ENCODE data around the gene PITPNB.
A peak's percentile ranks its signal among the peaks of the same experiment; 100 is the strongest.

Gene PITPNB

DNA sequence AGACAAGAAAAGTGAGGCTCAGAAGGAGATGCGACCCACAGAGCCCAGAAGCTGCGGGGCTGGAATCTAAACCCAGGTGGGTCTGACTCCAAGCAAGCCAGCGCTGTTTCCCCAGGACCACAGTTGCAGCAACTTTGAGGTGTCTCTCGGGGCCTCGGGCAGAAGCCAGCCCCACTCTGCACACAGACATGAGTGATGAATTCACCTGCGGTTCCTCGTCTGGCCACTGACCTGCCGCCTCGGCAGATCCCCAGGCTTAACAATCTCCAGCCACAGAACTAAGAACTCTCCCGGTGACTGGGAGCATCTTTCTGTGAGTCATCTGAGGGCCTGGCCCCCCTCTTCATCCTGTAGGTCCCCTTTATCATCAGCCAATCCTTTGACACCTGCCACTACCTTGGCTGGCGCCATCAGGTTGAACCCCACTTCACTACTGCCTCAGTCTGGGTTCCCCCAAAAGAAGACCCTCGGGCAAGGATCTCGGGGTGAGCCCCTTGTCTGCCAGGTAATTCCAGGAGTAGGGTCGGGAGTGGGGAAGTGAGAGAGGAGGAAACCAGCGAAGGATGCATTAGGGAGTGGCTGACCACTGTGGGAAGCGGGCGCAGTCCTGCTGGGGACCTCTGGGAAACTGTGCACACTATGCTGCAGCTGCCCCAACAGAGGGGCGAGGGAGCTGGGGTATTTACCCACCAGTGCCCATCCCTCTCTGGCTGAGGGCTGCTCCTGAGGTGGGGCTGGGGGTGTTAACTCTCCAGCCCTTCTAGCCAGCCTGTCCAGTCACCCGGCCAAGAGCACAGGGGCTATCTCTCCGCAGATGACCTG lies 84.5 kb downstream of the PITPNB start:
- no peak for DNase-seq (ENCODE audit: low read depth in 2 of 2)

DNA sequence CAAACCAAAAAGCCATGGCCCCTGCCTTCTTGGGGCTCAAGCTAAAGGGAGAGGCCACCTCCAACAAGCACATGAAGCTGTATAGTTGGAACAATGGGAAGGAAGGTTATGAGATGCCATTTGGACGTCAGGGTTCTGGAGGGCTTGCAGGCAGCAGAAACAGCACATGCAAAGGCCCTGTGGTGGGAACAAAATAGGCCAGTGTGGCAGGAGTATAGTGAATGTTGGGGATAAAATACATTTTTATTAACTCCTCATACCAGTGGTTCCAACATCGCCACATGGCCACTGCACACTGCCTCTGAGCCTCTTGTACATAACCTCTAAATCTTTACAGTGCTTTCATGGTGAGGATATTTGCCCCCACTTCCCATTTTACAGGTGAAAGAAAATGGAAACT lies 85.3 kb downstream of the PITPNB start:
- no peak for DNase-seq (ENCODE audit: low read depth in 2 of 2)

DNA sequence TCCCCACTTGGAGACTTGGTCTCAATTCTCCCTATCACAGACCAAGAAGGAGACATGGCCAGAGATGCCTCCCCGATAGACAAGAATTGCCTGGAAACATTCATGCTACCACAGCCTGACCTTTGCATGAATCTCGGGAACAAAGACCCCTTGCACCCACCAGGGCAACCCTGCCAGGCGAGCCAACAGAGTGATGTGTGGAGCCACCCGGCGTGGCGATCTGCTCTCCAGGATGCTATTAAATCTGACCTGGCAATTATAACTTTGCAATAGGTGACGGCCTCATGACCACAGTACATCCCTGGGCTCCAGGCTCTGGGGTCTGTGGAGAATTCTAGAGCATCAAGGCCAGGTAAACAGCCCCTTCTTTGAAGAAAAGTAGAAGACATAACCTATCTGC lies 86.5 kb downstream of the PITPNB start:
- no peak for DNase-seq (ENCODE audit: low read depth in 2 of 2)

DNA sequence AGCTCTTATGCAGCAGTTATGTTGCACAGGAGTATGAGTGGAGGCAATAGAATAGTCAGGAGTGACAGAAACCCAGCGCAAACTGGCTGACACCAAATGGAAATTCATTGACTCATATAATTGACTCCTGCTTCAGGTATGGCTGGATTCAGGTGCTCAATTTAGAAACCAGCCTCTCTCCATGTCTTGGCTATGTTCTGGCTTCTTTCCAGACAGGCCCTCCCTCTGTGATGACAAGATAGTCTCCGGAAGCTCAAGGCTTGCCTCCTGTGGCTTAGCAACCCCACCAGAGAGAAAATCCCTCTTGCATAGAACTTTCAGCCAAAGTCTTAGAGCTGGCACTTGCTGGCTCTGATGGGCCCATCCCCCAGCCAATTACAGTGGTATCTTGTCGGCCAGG lies 89.4 kb downstream of the PITPNB start:
- no peak for DNase-seq (ENCODE audit: low read depth in 2 of 2)

DNA sequence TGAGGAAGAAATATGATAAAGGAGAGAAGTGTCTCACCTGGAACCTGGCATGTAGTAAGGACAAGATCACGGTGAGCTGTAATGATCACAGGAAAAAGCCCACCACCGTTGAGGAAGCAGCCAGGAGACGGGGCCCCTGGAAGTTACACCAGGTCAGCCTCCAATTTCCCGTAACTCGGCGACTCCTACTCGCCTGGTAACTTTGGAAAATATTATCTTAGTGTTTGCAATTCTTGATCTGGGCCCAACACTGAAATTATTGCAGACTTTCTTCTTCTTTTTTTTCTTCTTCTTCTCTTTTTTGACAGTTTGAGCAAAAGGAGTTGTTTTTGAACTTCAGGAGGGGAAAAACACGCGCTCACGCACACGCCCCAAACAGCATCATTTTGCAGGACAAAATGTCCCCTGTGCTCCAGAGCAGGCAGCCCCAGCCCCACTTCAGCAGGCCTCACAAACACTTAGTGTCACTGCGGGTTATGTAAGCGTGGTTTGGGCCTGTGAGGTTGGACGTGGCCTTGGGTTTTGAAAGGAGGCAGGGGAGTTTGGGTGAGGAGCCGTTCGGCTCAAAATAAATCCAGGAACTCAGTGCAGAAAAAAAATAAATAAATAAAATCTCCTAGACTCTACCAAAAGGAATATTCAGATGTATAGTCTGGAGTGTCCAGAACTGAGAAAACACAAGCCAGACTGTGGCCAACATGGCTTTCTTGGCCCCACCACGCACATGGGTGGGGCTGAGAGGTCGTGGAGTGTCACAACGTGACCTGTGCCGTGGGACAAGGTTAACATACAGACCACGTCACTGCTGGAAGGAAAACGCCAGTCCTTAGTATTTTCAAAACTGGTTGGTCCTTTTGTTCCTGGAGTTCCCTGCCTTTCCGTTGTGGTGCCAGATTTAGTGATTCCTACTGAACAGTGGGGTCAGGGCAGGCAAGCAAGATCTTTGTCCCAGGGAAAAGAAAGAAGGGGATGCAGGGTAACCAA lies 91.2 kb downstream of the PITPNB start:
- DNase-seq (ENCODE audit: low read depth in 2 of 2), result no peak

DNA sequence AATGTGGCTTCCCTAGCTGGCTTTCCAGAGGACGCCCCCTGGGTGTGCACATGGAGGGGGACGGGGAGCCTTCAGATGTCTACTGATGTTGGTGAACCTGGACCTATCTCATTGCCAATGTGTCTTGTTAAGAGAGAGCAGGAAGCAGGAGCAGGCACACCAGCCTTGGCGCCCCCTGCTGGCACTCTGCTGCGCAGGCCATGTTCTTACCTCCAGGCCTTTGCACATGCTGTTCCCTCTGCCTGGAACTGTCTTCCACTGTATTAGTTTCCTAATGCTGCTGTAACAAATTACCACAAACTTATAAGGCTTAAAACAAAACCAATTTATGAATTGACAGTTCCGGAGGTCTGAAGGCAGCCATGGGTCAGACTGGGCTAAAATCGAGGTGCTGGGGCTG lies 93.9 kb downstream of the PITPNB start:
- DNase-seq (ENCODE audit: low read depth in 2 of 2), result no peak

DNA sequence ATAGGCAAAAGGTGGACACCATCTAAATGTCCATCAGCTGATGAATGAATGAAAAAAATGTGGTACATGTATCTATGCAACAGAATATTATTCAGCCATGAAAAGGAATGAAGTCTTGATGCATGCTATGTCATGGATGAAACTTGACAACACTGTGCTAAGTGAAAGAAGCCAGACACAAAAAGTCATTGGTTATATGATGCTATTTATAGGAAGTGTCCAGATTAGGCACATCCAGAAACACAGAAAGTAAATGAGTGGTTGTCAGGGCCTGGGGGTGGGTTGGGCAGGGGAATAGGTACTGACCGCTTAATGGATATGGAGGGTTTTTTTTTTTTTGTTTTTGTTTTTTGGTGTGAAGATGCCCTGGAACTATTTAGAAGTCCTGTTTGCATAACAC lies 95.8 kb downstream of the PITPNB start:
- DNase-seq (ENCODE audit: low read depth in 2 of 2), result no peak

DNA sequence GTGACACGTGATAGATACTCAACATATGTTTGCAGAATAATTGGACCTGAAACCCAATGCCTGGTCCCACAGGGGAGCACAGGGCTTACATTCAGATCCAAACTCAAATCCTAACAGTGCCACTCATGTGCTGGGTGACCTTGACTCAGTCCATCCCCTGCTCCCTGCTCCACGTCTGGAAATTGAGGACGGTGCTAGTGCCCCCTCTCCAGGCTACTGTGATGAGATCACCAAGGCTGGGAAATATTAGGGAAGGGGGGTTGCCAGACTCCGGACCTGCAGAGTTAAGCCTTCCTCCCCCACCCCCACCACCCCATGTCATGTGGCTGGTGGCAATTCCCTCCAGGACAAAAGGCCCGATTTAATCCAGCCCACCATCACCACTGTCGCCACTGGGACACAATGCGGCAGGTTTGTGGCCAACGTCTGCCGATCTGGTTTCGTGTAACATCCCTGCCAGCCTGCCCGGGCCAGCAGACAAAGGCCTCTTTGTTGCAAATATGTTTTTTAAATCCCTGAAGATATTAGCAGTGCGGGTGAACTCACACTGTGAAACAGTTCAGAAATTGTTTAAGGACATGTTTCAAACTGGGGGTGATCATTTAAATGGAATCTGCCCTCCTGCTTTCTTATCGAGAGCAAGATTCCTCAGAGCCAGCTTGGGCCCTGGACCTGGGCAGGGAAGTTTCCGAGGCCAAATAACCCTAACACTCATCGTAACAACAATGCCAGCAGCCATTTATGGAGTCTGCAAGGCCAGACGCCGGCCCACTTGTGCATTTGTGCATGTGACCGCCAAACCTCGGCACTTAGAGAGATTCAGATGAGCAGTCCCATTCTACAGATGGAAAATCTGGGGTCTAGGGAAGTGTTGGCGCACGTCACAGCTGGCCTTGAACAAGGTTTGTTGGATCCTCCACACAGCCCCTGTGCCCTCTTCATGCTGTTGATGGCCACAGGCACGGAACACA lies 97.9 kb downstream of the PITPNB start:
- DNase-seq (ENCODE audit: low read depth in 2 of 2), result no peak

DNA sequence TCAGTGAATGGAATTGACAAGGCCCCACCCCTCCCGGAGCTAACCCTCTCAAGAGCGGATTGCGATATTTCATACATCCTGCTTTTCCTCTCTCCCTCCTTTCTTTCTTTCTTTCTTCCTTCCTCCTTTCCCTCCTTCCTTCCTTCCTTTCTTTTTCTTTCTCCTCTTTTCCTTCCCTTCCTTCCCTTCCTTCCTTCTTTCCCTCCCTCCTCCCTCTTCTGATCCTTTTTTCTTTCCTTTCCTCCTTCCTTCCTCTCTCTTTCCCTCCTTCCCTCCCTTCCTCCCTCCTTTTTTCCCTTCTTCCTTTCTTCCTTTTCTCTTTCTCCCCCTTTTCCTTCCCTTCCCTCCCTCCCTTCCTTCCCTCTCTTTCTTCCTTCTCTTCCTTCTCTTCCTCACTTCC lies 102.5 kb downstream of the PITPNB start:
- DNase-seq (ENCODE audit: low read depth in 2 of 2), result no peak

DNA sequence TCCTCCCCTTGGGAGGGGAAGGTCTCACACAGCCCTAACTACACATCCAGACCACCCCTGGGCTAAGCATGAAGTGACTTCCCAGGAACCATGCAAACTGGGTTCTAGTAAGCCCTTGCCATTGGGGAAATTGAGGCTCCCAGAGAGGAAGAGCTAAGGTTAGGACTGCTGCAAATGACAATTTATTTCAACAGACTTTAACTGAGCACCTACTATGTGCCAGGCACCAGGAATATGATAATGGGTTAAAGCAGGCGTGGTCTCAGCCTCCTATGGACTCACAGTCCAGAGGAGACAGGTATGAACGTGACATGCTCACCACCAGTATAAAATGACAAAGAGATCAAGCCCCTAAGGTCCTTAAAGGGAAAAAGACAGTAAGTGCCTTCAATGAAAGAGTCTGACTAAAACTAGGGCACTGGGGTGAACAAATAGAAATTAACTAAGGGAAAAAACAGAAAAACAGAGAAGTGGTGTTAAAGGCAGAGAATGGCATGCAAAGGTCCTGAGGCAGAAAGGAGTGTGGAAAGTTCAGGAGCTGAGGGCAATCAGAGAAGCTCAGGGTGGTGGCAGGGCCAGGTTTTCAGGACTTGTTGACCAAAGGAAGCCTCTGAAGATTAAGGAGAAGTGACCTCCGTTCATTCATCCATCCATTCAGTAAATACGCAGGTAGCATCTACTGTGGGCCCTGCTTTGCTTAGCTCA lies 103.1 kb downstream of the PITPNB start:
- DNase-seq (ENCODE audit: low read depth in 2 of 2), result no peak

DNA sequence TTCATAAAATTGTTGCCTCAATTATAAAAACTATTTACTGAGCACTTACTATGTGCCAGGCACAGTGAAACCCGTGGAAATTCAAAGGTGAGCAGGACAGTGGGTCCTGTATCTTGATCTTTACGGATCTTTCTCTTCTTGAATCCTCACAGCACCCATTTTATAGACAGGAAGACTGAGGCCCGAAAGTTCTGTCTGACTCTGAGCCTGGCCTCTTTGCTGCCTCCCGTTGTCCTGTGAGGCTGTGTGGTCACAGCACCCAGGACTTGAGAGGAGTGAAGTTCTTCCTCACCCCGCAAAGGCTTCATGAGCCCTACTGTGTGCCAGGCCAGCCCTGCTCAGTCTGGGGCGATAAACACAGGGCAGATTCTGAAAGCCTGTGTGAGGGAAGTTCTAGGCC lies 104.1 kb downstream of the PITPNB start:
- DNase-seq (ENCODE audit: low read depth in 2 of 2), result no peak

DNA sequence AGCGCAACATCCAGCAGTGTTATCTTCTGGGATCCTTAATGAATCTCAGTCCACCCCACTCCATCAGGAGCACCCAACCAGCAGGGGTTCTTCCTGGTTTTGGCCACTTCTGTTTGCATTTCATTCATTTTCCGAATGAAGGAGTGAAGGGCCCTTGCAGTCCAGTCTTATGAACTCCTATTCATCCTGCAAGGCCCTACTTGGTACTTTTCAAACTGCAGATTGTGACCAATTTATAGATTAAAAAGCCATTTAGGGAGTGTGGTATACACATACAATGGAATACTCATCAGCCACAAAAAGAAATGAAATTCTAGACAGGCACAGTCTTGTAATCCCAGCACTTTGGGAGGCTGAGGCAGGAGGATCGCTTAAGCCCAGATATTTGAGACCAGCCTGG lies 107.3 kb downstream of the PITPNB start:
- no peak for DNase-seq (ENCODE audit: low read depth in 2 of 2)

DNA sequence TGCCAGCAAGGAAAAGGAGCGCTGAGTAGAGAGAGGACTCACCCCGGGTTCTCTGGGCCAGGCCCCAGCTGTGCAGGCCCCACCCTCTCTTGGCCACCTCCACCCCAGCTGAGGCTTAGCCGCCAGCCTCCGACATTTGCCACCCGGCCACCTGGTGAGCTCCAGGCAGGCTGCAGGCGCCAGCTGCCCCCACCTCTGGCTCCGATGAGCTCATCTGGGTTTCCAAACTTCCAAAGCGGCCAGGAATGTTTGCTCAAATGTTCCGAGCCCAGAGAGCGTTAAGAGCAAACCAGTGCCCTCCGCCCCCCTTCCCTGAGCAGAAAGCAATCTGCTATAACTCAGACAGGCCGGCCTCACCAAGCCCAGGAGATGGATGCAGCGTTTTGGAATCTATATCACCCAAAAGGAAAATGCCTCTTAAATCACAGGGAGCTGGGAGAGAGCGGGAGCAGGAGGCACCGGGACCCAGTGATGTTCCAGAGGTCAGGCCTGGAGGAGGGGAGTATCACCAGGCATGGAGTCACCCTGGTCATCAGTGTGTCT lies 108.4 kb downstream of the PITPNB start:
- DNase-seq (ENCODE audit: low read depth in 2 of 2), result no peak

DNA sequence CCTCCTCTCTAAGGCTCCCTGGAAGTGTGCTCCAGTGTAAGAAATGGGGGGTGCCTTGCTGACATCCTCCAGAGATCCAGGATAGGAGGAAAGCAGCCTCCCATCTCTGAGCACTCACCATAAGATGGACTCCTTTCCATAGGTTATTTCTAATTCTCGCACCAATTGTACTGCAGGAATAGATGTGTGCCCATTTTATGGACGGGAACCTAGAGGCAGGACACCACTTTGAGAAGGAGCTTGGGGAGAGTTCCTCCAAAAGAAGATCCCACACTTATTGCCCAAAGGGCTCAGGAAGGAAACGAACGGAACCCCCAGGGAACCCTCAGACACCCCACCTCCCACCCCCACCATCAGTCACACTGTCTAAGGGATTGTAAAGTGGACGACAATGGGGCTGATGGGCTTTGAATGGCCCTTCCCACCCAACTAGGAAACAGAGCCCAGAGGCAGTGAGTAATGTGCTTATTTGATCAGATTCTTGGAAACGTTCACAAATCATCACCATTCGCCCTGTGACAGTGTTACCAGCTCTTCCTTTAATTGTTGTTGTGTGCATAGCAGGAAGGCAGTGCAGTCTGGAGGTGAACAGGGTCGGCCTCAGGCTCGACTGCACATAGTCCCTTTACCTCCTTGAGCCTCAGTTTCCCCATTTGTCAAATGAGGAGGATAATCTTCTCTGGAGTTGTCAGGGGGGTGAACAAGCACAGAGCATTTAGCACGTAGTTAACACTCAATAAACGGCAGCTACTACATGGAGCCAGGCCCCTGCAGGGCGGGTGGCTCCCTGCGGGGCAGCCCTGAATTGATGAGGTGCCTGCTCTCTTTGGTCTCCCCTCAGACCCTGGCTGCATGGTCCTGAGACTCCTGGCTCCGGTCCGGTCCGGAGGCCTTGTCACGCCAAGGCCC lies 109.1 kb downstream of the PITPNB start:
- no peak for DNase-seq (ENCODE audit: low read depth in 2 of 2)

DNA sequence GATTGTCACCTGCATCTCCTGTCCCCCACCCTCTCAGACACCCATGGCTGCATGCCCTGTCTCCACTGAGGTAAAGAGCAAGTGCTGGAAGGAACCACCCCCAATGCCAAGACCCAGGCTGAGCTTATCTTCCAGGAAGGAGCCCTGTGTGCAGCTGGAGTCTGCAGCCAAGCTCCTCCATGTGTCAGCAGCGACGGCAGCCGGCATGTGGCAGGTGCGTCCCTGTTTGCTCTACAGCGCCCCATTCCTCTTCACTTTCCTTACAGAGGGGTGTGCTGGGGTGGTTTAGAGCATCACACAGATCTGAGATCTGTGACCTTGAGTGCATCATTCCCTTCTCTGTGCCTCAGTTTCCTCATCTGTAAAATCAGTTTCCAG lies 109.8 kb downstream of the PITPNB start:
- no peak for DNase-seq (ENCODE audit: low read depth in 2 of 2)

DNA sequence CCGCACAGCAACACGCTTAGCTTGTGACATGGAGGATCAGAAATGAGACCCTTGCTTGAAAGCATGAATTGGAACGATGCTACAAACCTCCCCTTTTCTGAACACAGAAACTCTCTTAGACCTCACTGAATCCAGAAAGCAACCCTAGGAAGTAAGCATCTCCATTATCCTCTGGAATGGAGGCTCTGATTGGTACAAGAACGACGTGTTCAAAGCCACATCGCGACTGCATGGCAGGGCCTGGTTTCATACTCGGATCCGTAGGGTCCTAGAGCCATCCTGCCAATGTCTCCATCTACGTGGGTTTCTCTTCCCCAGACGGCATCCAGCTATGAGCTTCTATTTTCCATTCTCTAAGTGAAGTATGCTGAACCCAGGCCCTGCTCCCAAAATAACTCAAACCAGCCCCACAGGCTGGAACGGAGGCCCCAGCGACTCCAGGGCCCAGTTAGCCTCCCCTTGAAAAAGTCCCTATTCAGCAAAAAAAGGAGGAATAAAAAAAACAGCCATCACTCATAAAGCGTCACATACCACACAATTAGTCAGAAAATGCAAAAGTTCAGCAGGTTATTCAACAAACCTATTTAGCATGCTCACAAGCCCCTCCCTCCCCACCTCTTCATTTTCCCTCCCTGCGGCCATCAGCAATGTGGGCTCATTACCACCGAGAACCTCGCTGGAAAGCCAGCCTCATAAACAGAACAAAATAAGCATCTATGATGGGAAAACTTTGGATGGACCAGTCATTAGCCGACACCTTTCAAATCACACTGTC lies 110.4 kb downstream of the PITPNB start:
- DNase-seq (ENCODE audit: low read depth in 2 of 2), result no peak

DNA sequence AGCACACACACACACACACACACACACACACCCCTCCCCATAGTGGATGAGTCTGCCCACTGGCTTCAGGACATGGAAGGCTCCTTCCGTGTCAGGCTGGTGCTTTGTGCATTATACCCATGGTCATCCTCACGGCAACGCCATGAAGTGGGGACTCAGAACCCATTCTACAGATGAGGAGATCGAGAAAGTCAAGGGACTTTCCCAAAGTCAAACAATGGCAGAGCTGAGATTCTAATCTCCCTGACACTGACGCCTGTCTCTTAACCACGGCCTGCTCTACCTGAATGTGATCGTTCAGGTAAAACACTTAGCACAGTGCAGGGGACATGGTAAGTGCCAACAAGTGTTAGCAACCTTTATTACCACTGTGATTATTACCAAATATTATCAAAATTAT lies 113.2 kb downstream of the PITPNB start:
- no peak for DNase-seq (ENCODE audit: low read depth in 2 of 2)

DNA sequence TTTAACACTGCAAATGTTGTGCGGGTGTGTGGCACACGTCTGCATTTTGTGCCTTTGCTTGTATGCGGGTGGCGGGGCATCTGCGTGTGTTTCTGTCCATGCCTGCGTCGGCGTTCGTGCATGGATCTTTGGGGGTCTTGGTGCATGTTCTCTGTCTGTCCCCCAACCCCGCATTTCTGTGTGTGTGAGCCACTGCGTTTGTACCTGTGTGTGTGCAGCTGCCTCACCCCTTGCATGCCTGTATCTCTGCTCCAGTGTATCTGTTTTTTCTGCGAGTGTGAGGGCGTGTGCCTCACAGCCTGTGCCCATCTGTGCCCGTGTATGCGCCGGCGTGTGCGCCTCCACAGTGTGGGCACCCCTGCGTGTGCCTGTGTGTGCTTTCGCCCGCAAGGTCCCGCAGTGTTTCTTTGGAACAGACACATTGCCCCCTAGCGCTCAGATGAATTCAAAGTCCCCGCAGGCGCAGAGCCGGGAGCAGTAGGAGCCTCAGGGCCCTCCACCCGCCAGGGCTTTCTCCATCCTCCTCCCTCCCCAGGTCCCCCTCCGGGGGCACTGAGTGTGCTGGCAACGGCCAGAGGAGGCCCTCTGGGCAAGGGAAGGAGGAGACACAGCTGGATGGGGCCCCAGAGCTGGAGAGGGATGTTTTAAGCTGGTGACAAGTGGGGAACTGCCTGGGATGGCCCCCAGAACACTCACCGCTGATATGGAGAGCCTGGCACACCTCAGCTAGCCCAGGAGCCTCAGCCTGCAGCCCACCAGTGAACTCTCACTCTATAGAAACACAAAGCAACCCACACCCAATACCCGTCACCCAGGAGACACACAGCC lies 114.4 kb downstream of the PITPNB start:
- DNase-seq (ENCODE audit: low read depth in 2 of 2), result peak in 1 of 2 donors; percentile 3

Measured in stimulated activated CD8-positive, alpha-beta memory T cell treated with anti-CD3 and anti-CD28 coated beads, Interleukin-2, amount 100 ng/mL, for 1 hour (primary cell).